ENCODE measurements around the gene PDIA6. TPM values are rescaled to one million over a fixed set of nuclear protein-coding genes. Genes with fewer than 3 reads are reported as not detected.

PDIA6 gene
- total RNA-seq, 1 donor from 2014 or later, result 205 TPM

DNA sequence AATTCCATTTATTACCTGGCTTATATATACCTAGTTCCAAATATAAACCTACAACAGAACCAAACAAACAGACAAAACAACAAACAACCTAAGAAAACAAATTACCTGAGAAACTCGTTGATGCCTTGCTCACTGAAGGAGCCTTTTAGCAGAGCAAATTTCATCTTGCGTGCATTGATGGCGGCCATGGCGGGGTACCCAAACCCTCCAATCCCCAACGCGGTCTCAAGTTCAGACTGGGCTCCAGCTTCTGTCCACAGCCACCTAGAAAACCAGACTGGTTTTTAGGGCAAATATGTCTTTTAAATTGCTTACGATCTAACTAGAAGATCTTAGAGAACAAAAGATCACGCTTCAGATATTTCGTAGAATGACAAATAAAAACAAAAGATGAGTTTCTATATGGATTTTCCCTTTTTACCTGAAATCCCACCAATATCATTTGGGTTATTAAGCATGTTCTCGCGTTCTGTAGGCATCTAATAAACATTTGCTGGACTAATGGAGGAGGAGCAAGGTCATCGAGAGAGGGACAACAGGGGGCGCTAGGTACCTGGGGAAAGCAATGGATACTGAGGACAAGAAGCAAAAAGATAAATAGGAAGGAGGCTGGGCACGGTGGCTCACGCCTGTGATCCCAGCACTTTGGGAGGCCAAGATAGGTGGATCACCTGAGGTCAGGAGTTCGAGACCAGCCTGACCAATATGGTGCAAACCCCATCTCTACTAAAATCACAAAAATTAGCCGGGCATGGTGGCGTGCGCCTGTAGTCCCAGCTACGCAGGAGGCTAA, 25.2 kb downstream of the PDIA6 start:
- H3K27me3 Mint-ChIP-seq (ENCODE audit: unreplicated experiment), result no peaks in the 10 kb centered on the region
- DNase-seq (ENCODE audit: extremely low spot score, unreplicated experiment), result peak; percentile 72
- H3K27ac Mint-ChIP-seq (ENCODE audit: unreplicated experiment), result no peak overlapping the region
- H3K4me3 Mint-ChIP-seq (ENCODE audit: unreplicated experiment), result no peak overlapping the region
- peaks cover 74% of the 10 kb centered on the region for H3K36me3 Mint-ChIP-seq (ENCODE audit: unreplicated experiment)
- no peaks in the 10 kb centered on the region for H3K9me3 Mint-ChIP-seq (ENCODE audit: unreplicated experiment)
- H3K4me1 Mint-ChIP-seq (ENCODE audit: unreplicated experiment), result peaks cover 7% of the 10 kb centered on the region
- TF ChIP-seq, protein P1, sequence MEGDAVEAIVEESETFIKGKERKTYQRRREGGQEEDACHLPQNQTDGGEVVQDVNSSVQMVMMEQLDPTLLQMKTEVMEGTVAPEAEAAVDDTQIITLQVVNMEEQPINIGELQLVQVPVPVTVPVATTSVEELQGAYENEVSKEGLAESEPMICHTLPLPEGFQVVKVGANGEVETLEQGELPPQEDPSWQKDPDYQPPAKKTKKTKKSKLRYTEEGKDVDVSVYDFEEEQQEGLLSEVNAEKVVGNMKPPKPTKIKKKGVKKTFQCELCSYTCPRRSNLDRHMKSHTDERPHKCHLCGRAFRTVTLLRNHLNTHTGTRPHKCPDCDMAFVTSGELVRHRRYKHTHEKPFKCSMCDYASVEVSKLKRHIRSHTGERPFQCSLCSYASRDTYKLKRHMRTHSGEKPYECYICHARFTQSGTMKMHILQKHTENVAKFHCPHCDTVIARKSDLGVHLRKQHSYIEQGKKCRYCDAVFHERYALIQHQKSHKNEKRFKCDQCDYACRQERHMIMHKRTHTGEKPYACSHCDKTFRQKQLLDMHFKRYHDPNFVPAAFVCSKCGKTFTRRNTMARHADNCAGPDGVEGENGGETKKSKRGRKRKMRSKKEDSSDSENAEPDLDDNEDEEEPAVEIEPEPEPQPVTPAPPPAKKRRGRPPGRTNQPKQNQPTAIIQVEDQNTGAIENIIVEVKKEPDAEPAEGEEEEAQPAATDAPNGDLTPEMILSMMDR (IDR thresholded peaks at IDR 0.05), result no peak

DNA sequence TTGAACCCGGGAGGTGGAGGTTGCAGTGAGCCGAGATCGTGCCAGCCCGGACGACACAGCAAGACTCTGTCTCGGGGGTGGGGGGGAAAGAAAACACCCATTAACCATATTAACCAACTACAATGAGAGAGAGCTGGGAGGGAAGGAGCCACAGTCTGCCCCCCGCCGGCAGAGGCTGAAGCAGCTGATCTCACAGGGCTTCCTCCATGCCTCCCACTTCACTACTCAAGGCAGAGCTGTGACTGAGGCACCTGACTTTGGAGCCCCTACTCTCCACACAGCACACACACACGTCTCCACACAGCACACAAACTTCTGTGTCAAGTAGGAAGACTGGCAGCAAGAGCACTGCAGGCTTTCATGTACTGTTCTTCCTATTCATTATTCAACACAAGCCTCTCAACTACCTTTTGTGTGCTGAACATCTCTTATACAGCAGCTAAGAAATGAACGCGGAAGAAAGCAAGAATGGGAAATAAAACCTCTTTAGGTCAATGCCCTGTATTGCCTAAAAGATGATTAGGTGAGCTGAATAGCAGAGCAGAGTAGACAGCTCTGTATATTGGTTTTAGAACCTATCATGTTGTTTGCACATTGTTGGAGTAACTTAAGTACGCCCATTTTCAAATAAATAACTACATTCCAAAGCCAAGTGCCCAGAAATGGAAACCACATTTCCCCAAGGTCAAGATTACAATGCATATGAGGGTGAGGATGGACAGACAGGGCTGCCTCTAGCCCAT, 26.2 kb downstream of the PDIA6 start:
- Mint-ChIP-seq H3K36me3 (ENCODE audit: unreplicated experiment) (peaks cover 71% of the 10 kb centered on the region), H3K4me1 (ENCODE audit: unreplicated experiment) (peaks cover 7% of the 10 kb centered on the region), H3K4me3 (ENCODE audit: unreplicated experiment) (no peak overlapping the region), H3K27me3 (ENCODE audit: unreplicated experiment) (no peaks in the 10 kb centered on the region), H3K9me3 (ENCODE audit: unreplicated experiment) (no peaks in the 10 kb centered on the region), H3K27ac (ENCODE audit: unreplicated experiment) (no peak overlapping the region)
- TF ChIP-seq, protein P1 (IDR thresholded peaks at IDR 0.05), result no peak
- DNase-seq (ENCODE audit: extremely low spot score, unreplicated experiment), result peak; percentile 62

DNA sequence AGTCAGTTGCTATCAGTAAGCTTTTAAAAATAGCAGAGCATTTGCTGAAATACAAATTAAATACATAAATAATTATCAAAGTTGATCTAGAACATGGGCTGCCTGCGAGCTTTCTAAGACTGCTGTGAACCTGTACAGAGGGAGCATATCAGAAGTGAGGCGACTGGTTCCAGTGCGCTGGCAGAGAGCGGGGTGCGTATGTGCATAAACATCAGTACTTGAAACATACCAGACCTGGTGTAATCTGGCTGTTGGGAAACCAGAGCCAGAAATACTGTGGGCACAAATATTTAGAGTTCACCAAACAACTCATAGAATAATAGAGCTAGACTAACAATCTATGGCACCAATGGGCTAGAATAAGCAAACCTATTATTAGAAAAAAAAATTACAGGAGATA, 27.3 kb downstream of the PDIA6 start:
- Mint-ChIP-seq H3K4me1 (ENCODE audit: unreplicated experiment) (peaks cover 7% of the 10 kb centered on the region), H3K27me3 (ENCODE audit: unreplicated experiment) (no peaks in the 10 kb centered on the region), H3K27ac (ENCODE audit: unreplicated experiment) (no peak overlapping the region), H3K9me3 (ENCODE audit: unreplicated experiment) (no peaks in the 10 kb centered on the region), H3K36me3 (ENCODE audit: unreplicated experiment) (peaks cover 65% of the 10 kb centered on the region), H3K4me3 (ENCODE audit: unreplicated experiment) (no peak overlapping the region)
- DNase-seq (ENCODE audit: extremely low spot score, unreplicated experiment), result peak; percentile 48
- TF ChIP-seq, protein P1 (IDR thresholded peaks at IDR 0.05), result no peak

DNA sequence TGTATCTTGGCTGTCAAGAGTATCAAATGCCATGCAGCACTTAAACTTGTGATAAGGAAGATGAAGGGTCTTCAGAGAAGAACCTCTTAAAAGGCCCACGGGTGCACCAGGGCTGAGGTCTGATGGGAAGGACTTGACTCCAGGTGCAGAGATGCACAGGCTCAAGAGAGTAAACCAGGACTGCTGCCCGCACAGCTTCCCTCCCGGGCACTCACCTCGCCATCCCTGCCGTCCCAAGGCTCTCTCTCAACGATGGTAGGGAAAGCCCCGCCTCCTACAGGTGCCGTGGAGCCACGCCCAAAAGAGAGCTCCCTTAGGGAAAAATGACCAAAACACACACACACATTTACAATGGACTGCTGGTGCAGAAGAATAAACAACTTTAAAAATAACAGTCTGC, 27.9 kb downstream of the PDIA6 start:
- peaks cover 68% of the 10 kb centered on the region for H3K36me3 Mint-ChIP-seq (ENCODE audit: unreplicated experiment)
- H3K4me3 Mint-ChIP-seq (ENCODE audit: unreplicated experiment), result no peak overlapping the region
- peak; percentile 64 for DNase-seq (ENCODE audit: extremely low spot score, unreplicated experiment)
- no peaks in the 10 kb centered on the region for H3K27me3 Mint-ChIP-seq (ENCODE audit: unreplicated experiment)
- H3K27ac Mint-ChIP-seq (ENCODE audit: unreplicated experiment), result no peak overlapping the region
- peaks cover 7% of the 10 kb centered on the region for H3K4me1 Mint-ChIP-seq (ENCODE audit: unreplicated experiment)
- TF ChIP-seq, protein P1 (IDR thresholded peaks at IDR 0.05), result no peak
- H3K9me3 Mint-ChIP-seq (ENCODE audit: unreplicated experiment), result no peaks in the 10 kb centered on the region

DNA sequence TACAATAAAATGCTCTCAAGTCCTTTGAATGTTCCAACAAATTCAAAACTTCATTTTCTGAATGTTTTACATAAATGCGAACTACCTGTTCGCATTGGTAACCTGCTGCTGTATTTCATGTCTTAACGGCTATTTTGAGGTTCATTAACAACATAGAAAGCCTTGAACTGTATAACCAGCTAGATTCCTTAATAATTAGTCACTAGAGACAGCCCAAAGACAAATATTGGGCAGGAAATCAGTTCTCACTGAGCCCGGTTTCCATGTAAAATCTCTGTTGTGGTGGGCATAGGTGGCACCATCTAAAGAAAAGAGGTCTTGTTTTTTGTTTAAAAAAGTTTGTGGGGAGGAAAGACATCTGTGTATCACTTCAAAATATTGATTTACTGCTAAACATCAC, 29.2 kb downstream of the PDIA6 start:
- H3K9me3 Mint-ChIP-seq (ENCODE audit: unreplicated experiment), result no peaks in the 10 kb centered on the region
- no peaks in the 10 kb centered on the region for H3K27me3 Mint-ChIP-seq (ENCODE audit: unreplicated experiment)
- no peak for DNase-seq (ENCODE audit: extremely low spot score, unreplicated experiment)
- H3K4me3 Mint-ChIP-seq (ENCODE audit: unreplicated experiment), result no peak overlapping the region
- H3K27ac Mint-ChIP-seq (ENCODE audit: unreplicated experiment), result no peak overlapping the region
- TF ChIP-seq, protein P1 (IDR thresholded peaks at IDR 0.05), result no peak
- H3K36me3 Mint-ChIP-seq (ENCODE audit: unreplicated experiment), result peaks cover 59% of the 10 kb centered on the region
- peaks cover 7% of the 10 kb centered on the region for H3K4me1 Mint-ChIP-seq (ENCODE audit: unreplicated experiment)

Data from osteocyte (in vitro differentiated cells).